GM23338 (cell line): ENCODE measurements around the gene TENT5D. TPM values are rescaled to one million over a fixed set of nuclear protein-coding genes. Genes with fewer than 3 reads are reported as not detected.

Experiments used
- ATAC-seq: fragments of 200-7000 bp; cut with Tn5 transposase; 3 replicates; pipeline ENCODE4 v1.9.1; 2020
- DNase-seq: peaks from one replicate; pipeline ENCODE4 v3.0.0-alpha.2; 2015; ENCODE audit warnings: low spot score
- H2AFZ ChIP-seq: fragments of 200-600 bp; sonication (generic); 2 replicates; pipeline ENCODE4 v1.8.0; 2016; ENCODE audit warnings: antibody characterized with exemption, mild to moderate bottlenecking, moderate library complexity
- H3F3A ChIP-seq: fragments of 200-600 bp; sonication (generic); replicated peaks from 2 replicates; pipeline ENCODE4 v1.8.0; 2017; ENCODE audit warnings: antibody characterized with exemption, mixed run types, low read depth
- H3K27ac ChIP-seq: fragments of 200-600 bp; sonication (generic); 2 replicates; pipeline ENCODE4 v1.6.1; 2016; ENCODE audit warnings: low read depth
- H3K27me3 ChIP-seq: fragments of 200-600 bp; sonication (generic); 2 replicates; pipeline ENCODE4 v1.8.0; 2016; ENCODE audit warnings: mild to moderate bottlenecking, mixed run types, moderate library complexity; ENCODE audit not compliant: insufficient read depth
- H3K36me3 ChIP-seq: fragments of 200-600 bp; sonication (generic); 2 replicates; pipeline ENCODE4 v1.8.0; 2016; ENCODE audit warnings: mild to moderate bottlenecking; ENCODE audit not compliant: insufficient read depth
- H3K4me1 ChIP-seq: fragments of 200-600 bp; sonication (generic); 2 replicates; pipeline ENCODE4 v1.8.0; 2016; ENCODE audit warnings: mild to moderate bottlenecking, moderate library complexity; ENCODE audit not compliant: insufficient read depth
- H3K4me2 ChIP-seq: fragments of 200-600 bp; sonication (generic); 2 replicates; pipeline ENCODE4 v1.7.1; 2017; ENCODE audit warnings: mixed run types
- H3K4me3 ChIP-seq: fragments of 200-600 bp; sonication (generic); 2 replicates; pipeline ENCODE4 v1.6.1; 2016; ENCODE audit warnings: mixed run types
- H3K79me2 ChIP-seq: fragments of 200-600 bp; sonication (generic); replicated peaks from 2 replicates; pipeline ENCODE4 v1.8.0; 2017; ENCODE audit warnings: mild to moderate bottlenecking; ENCODE audit not compliant: insufficient read depth
- H3K9me2 ChIP-seq: fragments of 200-600 bp; sonication (generic); 2 replicates; pipeline ENCODE4 v1.8.0; 2017; ENCODE audit not compliant: insufficient read depth
- H4K20me1 ChIP-seq: fragments of 200-600 bp; sonication (generic); replicated peaks from 2 replicates; pipeline ENCODE4 v1.8.0; 2017; ENCODE audit warnings: mild to moderate bottlenecking; ENCODE audit not compliant: insufficient read depth
- H3K27ac Mint-ChIP-seq: 2 replicates; pipeline ENCODE4 v1.8.0; 2020; ENCODE audit warnings: inconsistent platforms, mild to moderate bottlenecking, moderate library complexity, mixed read lengths
- H3K27me3 Mint-ChIP-seq: 3 replicates; pipeline ENCODE4 v1.8.0; 2022; ENCODE audit warnings: low read depth, mild to moderate bottlenecking, moderate library complexity, mixed read lengths, inconsistent platforms; ENCODE audit not compliant: insufficient read depth, poor library complexity
- H3K36me3 Mint-ChIP-seq: 3 replicates; pipeline ENCODE4 v1.8.0; 2021; ENCODE audit warnings: low read depth, mild to moderate bottlenecking, inconsistent platforms, moderate library complexity, mixed read lengths
- H3K4me1 Mint-ChIP-seq: 3 replicates; pipeline ENCODE4 v1.8.0; 2020; ENCODE audit warnings: mild to moderate bottlenecking, inconsistent platforms, mixed read lengths
- H3K4me3 Mint-ChIP-seq: 3 replicates; pipeline ENCODE4 v1.8.0; 2021; ENCODE audit warnings: moderate library complexity, mild to moderate bottlenecking, inconsistent platforms, mixed read lengths
- H3K9me3 Mint-ChIP-seq: 3 replicates; pipeline ENCODE4 v1.8.0; 2020; ENCODE audit warnings: moderate library complexity, mild to moderate bottlenecking, inconsistent platforms, mixed read lengths
- JUNB ChIP-seq: IDR thresholded peaks from one replicate; pipeline ENCODE4 v1.6.1; 2016; ENCODE audit warnings: antibody characterized with exemption; ENCODE audit not compliant: unreplicated experiment
- NANOG ChIP-seq: IDR thresholded peaks from 2 replicates; pipeline ENCODE4 v1.6.1; 2016; ENCODE audit warnings: antibody characterized with exemption, borderline replicate concordance
- POLR2AphosphoS5 ChIP-seq: IDR thresholded peaks from 2 replicates; pipeline ENCODE4 v1.6.1; 2016; ENCODE audit warnings: antibody characterized with exemption, low read depth
- ZNF114 ChIP-seq: fragments of 250-450 bp; sonication (Bioruptor Pico); IDR thresholded peaks from 2 replicates; pipeline ENCODE4 v1.5.0; 2020; ENCODE audit warnings: mild to moderate bottlenecking, moderate library complexity
- polyA plus RNA-seq: library from polyadenylated mRNA; unstranded; fragments of >200 nt; fragmentation: Nextera tagmentation; extraction: Ambion mirVana; gene quantifications from 2 replicates; pipeline ENCODE4 v1.2.1, GENCODE V29; 2016
- total RNA-seq: library from RNA; depleted of rRNA; stranded (reverse); fragments of >200 nt; shearing (Covaris generic); gene quantifications from 2 replicates; pipeline ENCODE4 v1.2.3, GENCODE V29; 2014
- TF ChIP-seq, protein P1 (sequence below), 2 experiments: fragments of 200-600 bp in 1 of 2; sonication (generic) in 1 of 2; conservative IDR thresholded peaks; 2 replicates each; pipeline versions ENCODE4 v1.5.1 to v1.6.1; 2016 to 2017; ENCODE audit warnings: antibody characterized with exemption in 2 of 2, low read depth in 2 of 2, mild to moderate bottlenecking in 2 of 2, moderate library complexity in 1 of 2
- TF ChIP-seq, protein P2 (sequence below): fragments of 250-450 bp; sonication (Bioruptor Pico); IDR thresholded peaks from 2 replicates; pipeline ENCODE4 v1.5.0; 2020; ENCODE audit warnings: mild to moderate bottlenecking, moderate library complexity

TENT5D gene
- total and polyA plus RNA-seq, 2 experiments from 2014 or later = 0.10 TPM; not detected in 1

- Mint-ChIP-seq H3K4me3 (no peak overlapping the region), H3K36me3 (peaks cover 12% of the 10 kb centered on the region; the same call in 1 of the 3 replicates), H3K27me3 (no peaks in the 10 kb centered on the region), H3K4me1 (no peaks in the 10 kb centered on the region), H3K27ac (no peak overlapping the region), H3K9me3 (peaks cover 32% of the 10 kb centered on the region)
- no peak overlapping the region for H3K27ac ChIP-seq
- H2AFZ ChIP-seq = no peak overlapping the region
- H3K27me3 ChIP-seq = no peaks in the 10 kb centered on the region
- H3K4me2 ChIP-seq = no peak overlapping the region
- H3K79me2 ChIP-seq = no peaks in the 10 kb centered on the region
- no peaks in the 10 kb centered on the region for H4K20me1 ChIP-seq
- no peaks in the 10 kb centered on the region for H3F3A ChIP-seq
- no peak overlapping the region for H3K4me3 ChIP-seq
- DNase-seq (no peak), ATAC-seq (no peak)
- H3K9me2 ChIP-seq = no peaks in the 10 kb centered on the region
- TF ChIP-seq NANOG (no peak), POLR2AphosphoS5 (no peak), ZNF114 (CRISPR knock-in tag) (no peak), JUNB (no peak)
- TF ChIP-seq, protein P1, sequence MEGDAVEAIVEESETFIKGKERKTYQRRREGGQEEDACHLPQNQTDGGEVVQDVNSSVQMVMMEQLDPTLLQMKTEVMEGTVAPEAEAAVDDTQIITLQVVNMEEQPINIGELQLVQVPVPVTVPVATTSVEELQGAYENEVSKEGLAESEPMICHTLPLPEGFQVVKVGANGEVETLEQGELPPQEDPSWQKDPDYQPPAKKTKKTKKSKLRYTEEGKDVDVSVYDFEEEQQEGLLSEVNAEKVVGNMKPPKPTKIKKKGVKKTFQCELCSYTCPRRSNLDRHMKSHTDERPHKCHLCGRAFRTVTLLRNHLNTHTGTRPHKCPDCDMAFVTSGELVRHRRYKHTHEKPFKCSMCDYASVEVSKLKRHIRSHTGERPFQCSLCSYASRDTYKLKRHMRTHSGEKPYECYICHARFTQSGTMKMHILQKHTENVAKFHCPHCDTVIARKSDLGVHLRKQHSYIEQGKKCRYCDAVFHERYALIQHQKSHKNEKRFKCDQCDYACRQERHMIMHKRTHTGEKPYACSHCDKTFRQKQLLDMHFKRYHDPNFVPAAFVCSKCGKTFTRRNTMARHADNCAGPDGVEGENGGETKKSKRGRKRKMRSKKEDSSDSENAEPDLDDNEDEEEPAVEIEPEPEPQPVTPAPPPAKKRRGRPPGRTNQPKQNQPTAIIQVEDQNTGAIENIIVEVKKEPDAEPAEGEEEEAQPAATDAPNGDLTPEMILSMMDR (conservative IDR thresholded peaks at IDR 0.05; ENCODE audit: low read depth in 2 of 2) = no peak
- TF ChIP-seq, protein P2, sequence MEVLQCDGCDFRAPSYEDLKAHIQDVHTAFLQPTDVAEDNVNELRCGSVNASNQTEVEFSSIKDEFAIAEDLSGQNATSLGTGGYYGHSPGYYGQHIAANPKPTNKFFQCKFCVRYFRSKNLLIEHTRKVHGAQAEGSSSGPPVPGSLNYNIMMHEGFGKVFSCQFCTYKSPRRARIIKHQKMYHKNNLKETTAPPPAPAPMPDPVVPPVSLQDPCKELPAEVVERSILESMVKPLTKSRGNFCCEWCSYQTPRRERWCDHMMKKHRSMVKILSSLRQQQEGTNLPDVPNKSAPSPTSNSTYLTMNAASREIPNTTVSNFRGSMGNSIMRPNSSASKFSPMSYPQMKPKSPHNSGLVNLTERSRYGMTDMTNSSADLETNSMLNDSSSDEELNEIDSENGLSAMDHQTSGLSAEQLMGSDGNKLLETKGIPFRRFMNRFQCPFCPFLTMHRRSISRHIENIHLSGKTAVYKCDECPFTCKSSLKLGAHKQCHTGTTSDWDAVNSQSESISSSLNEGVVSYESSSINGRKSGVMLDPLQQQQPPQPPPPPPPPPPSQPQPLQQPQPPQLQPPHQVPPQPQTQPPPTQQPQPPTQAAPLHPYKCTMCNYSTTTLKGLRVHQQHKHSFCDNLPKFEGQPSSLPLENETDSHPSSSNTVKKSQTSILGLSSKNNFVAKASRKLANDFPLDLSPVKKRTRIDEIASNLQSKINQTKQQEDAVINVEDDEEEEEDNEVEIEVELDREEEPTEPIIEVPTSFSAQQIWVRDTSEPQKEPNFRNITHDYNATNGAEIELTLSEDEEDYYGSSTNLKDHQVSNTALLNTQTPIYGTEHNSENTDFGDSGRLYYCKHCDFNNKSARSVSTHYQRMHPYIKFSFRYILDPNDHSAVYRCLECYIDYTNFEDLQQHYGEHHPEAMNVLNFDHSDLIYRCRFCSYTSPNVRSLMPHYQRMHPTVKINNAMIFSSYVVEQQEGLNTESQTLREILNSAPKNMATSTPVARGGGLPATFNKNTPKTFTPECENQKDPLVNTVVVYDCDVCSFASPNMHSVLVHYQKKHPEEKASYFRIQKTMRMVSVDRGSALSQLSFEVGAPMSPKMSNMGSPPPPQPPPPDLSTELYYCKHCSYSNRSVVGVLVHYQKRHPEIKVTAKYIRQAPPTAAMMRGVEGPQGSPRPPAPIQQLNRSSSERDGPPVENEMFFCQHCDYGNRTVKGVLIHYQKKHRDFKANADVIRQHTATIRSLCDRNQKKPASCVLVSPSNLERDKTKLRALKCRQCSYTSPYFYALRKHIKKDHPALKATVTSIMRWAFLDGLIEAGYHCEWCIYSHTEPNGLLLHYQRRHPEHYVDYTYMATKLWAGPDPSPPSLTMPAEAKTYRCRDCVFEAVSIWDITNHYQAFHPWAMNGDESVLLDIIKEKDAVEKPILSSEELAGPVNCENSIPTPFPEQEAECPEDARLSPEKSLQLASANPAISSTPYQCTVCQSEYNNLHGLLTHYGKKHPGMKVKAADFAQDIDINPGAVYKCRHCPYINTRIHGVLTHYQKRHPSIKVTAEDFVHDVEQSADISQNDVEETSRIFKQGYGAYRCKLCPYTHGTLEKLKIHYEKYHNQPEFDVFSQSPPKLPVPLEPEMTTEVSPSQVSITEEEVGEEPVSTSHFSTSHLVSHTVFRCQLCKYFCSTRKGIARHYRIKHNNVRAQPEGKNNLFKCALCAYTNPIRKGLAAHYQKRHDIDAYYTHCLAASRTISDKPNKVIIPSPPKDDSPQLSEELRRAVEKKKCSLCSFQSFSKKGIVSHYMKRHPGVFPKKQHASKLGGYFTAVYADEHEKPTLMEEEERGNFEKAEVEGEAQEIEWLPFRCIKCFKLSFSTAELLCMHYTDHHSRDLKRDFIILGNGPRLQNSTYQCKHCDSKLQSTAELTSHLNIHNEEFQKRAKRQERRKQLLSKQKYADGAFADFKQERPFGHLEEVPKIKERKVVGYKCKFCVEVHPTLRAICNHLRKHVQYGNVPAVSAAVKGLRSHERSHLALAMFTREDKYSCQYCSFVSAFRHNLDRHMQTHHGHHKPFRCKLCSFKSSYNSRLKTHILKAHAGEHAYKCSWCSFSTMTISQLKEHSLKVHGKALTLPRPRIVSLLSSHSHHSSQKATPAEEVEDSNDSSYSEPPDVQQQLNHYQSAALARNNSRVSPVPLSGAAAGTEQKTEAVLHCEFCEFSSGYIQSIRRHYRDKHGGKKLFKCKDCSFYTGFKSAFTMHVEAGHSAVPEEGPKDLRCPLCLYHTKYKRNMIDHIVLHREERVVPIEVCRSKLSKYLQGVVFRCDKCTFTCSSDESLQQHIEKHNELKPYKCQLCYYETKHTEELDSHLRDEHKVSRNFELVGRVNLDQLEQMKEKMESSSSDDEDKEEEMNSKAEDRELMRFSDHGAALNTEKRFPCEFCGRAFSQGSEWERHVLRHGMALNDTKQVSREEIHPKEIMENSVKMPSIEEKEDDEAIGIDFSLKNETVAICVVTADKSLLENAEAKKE (CRISPR knock-in tag) = no peak
- no peaks in the 10 kb centered on the region for H3K36me3 ChIP-seq
- no peaks in the 10 kb centered on the region for H3K4me1 ChIP-seq
Observed at GRCh38 chrX:80489166-80489565, 68.9 kb downstream of the TENT5D start.
